ENCODE results near the gene ERICH4. TPM values are rescaled to one million over a fixed set of nuclear protein-coding genes. Genes with fewer than 3 reads are reported as not detected.

ERICH4 gene
- total RNA-seq, 2 donors from 2014 or later, result not detected

DNA sequence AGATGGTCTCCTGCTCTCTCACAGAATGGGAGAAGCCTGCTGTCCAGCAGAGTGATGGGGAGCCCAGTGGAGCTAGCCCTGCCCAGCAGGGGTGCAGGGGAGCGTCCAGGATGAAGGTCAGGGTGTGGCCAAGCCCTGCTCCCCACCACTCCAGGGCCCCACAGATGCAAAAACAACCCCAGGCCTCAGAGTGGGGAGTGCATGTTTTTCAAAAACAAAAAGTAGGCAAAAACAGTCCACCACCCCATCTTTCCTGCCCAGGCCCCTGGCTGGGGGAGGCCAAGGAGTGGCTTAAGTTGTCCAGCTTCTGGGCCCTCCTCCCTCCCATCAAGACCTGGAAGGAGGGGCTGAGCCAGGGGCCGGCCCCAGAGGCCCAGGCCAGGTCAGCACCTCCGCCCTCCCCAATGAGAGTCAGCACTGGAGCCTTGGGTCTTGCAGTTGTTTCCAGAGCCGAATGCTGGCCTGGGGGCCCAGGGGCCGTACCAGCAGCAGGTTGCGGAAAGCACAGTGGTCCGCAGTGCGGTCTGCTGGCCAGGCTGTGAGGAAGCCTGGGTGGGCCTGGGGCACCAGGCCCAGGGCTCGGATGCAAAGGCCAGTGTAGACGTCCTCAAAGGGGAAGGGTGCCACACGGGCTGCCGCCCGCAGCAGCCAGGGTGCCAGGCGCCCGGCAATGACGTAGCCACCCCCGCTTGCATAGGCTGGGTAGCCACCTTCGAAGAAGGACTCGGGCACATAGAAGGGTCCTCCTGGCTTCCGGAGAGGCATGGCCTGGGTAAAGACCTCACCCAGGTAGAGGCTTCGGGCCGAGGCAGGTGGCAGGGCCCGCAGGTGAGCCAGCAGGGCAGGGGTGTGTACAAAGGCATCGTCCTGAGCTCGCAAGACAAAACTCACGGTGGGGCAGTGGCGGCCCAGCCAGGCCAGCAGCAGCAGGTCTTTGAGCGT, 17.5 kb upstream of the ERICH4 start:
- H3K4me3 ChIP-seq, result no peak overlapping the region
- 90% methylated on average over 27 of the region's 28 CpGs for WGBS
- TF ChIP-seq POLR2AphosphoS5 (IDR thresholded peaks at IDR 0.05), result no peak
- no peak for TF ChIP-seq CTCF (IDR thresholded peaks at IDR 0.05)
- no peak for TF ChIP-seq POLR2A (IDR thresholded peaks at IDR 0.05)
- no peaks in the 10 kb centered on the region for H3K9me3 ChIP-seq
- peaks cover 4 to 6% of the 10 kb centered on the region in 2 donors for H3K36me3 ChIP-seq
- no peak overlapping the region for H3K27ac ChIP-seq
- peaks cover 4% of the 10 kb centered on the region for H3K4me1 ChIP-seq (replicated peaks)
- no peaks in the 10 kb centered on the region for H3K27me3 ChIP-seq (replicated peaks; ENCODE audit: insufficient read depth)
- intact Hi-C loops (cut with DNase I), result no loop called here
- no peak for DNase-seq (ENCODE audit: low spot score)

- Histone ChIP-seq H3K4me1 (replicated peaks) (peaks cover 4% of the 10 kb centered on the region), H3K27me3 (replicated peaks; ENCODE audit: insufficient read depth) (no peaks in the 10 kb centered on the region), H3K27ac (peak overlapping the region; percentile 78 to 88), H3K36me3 (peaks cover 4 to 6% of the 10 kb centered on the region in 2 donors), H3K4me3 (peak overlapping the region; percentile 31 to 34), H3K9me3 (no peaks in the 10 kb centered on the region)
- DNase-seq (ENCODE audit: low spot score), result no peak
- intact Hi-C loops (cut with DNase I), result no loop called here
- TF ChIP-seq POLR2AphosphoS5 (IDR thresholded peaks at IDR 0.05) (no peak), POLR2A (IDR thresholded peaks at IDR 0.05) (no peak), CTCF (IDR thresholded peaks at IDR 0.05) (no peak)
- WGBS, result 57% methylated on average over 36 of the region's 36 CpGs
Measured at GRCh38 chr19:41426116-41426841, 16.7 kb upstream of the ERICH4 start.

DNA sequence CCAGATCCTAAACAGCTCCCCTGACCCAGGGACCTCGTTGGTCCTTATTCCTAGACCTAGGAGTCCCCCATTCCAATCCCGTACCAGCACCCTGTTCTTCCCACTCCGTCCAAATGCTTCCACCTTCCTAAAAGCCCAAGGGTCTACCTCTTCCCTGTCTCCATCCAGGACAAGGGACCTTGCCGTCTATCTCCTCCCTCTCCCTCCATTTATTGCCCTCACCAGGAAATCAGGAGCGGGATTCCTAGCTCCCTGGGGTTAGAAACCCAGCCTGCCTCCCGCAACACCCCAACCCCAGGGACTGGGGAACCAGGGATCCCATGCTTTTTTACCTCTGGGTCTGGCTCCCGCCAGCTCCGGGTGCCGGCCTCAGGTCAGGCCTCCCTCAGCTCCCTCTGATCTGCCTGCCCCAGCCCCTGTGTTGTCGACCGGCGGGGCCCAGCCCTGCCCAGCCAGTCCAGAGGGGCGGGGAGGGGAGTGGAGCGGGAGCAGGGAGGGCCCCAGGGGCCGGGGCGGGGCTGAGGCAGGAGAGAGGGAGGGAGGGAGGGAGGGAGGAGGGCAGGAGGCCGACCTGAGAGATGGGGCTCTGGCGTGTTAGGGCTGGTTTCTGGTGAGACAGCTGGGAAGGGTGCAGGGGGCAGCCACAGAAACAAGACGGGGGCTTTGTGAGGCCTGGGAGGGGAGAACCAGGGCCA, 15.9 kb upstream of the ERICH4 start, which contains the start of gene B3GNT8:
Gene B3GNT8, minus strand, starts transcription at position 423 of the 695 bp plus-strand sequence. CDS start 596 bp downstream, outside the sequence.
- Histone ChIP-seq H3K4me1 (replicated peaks) (peaks cover 4% of the 10 kb centered on the region), H3K27me3 (replicated peaks; ENCODE audit: insufficient read depth) (no peaks in the 10 kb centered on the region), H3K9me3 (no peaks in the 10 kb centered on the region), H3K4me3 (peak within 1 kb of the TSS; percentile 31 to 34), H3K27ac (peak within 1 kb of the TSS; percentile 78 to 88), H3K36me3 (peaks cover 4 to 6% of the 10 kb centered on the region in 2 donors)
- TF ChIP-seq POLR2A (IDR thresholded peaks at IDR 0.05) (peak; percentile 94), CTCF (IDR thresholded peaks at IDR 0.05) (no peak), POLR2AphosphoS5 (IDR thresholded peaks at IDR 0.05) (peak; percentile 87)
- 4% methylated on average over 16 of the region's 19 CpGs for WGBS
- intact Hi-C loops (cut with DNase I), result no loop called here
- peak; percentile 89 for DNase-seq (ENCODE audit: low spot score)

GRCh38 chr19:41427647-41428480, 15.1 kb upstream of the ERICH4 start:
- DNase-seq (ENCODE audit: low spot score), result peak; percentile 65
- TF ChIP-seq POLR2A (IDR thresholded peaks at IDR 0.05) (no peak), POLR2AphosphoS5 (IDR thresholded peaks at IDR 0.05) (no peak), CTCF (IDR thresholded peaks at IDR 0.05) (no peak)
- H3K27me3 ChIP-seq (replicated peaks; ENCODE audit: insufficient read depth), result no peaks in the 10 kb centered on the region

More at GRCh38 chr19:41427647-41428480, 15.1 kb upstream of the ERICH4 start:
- H3K9me3 ChIP-seq, result no peaks in the 10 kb centered on the region
- intact Hi-C loops (cut with DNase I), result no loop called here
- WGBS, result 3% methylated on average over 23 of the region's 23 CpGs
- peaks cover 2 to 4% of the 10 kb centered on the region in 2 donors for H3K36me3 ChIP-seq
- H3K27ac ChIP-seq, result peak overlapping the region; percentile 78 to 88
- H3K4me3 ChIP-seq, result peak overlapping the region; percentile 31 to 34
- H3K4me1 ChIP-seq (replicated peaks), result peaks cover 4% of the 10 kb centered on the region
